Measurements from ENCODE around the gene PPP4R4.
"Not testable (repeated sequence)": the region's sequence is repeated elsewhere in the genome, so short reads cannot be mapped to it uniquely, and the experiment has no call there.

Gene PPP4R4

DNA sequence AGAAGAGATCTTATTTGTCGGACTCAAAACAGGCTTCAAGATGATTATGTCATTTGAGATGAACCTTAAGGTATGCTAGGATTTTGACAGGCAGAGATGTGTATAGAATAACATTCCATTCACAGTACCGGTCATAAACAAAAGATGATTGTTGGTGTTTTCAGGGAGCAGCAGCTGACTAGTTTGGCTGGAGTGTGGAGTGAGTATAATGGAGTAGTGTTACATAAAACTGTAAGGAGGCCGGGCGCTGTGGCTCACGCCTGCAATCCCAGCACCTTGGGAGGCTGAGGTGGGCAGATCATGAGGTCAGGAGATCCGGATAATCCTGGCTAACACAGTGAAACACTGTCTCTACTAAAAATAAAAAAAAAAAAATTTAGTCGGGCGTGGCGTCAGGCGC lies 95.0 kb downstream of the PPP4R4 start:
- no peak for DNase-seq (ENCODE audit: low read depth in 2 of 2)

DNA sequence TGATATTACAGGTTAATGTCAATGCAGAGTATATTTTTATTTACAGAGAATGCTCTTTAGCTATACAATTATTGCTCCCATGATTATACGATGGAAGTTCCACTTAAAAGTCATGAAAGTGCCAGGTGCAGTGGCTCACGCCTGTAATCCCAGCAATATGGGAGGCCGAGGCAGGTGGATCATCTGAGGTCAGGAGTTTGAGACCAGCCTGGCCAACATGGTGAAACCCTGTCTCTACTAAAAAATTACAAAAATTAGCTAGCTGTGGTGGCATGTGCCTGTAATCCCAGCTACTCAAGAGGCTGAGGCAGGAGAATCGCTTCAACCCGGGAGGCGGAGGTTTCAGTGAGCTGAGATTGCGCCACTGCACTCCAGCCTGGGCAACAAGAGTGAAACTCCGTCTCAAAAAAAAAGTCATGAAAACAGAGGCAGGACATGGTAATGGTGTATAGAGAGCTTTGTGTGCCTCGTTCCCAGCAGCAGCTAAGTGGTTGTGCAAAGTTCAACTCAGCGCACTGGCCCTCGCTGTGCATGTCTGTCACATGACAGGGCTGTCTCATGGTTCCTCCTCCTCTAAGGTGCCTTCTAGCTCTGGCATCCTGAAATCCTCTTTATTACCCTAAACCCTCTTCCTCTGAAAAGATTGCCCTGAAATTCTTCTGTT lies 102.9 kb downstream of the PPP4R4 start:
- DNase-seq (ENCODE audit: low read depth in 2 of 2): not testable (repeated sequence)

DNA sequence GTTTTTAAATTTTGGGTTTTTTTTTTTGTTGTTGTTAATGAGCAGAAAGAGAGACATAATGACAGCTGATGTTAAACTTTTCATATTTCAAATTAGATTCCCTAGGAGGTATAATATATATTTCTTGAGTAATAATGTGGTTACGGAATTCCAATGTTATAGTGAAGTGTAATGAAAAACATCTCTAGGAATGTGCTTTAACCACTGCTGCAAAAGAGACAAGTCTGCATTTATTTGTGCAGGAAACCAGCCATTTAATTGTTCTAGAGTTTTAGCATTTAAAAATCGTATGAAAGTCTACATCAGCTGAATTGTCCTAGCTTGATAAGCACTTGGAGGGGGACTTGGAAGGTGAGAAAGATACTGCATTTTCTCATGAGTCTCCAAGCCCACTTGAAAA lies 104.6 kb downstream of the PPP4R4 start:
- peak; percentile 51 for DNase-seq (ENCODE audit: low read depth in 2 of 2)

DNA sequence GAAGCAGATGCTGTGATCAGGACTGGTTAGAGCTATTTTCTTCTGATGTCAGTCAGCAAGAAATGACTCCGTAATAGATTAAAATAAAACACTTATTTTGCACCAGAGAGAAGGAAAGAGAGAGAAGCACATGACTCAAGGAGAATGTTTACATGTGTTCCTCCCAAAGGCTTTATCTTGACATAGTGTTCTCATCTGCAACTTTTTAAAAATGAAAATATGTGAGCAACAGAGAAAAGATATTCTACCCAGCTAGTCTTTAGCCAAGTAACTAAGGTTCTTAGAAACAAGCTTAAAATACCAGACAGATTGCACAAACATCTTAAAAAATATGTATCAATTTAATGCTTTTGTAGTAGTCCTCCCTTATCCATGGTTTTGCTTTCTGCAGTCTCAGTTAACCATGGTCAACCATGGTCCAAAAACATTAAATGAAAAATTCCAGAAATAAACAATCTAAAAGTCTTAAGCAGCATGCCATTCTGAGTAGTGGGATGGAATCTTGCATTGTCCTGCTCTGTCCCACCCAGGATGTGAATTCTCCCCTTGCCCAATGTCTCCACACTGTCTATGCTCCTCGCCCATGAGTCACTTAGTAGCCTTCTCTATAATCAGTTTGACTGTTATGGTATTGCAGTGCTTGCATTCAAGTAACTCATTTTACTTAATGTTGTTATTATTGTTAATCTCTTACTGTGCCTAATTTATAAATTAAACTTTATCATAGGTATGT lies 109.0 kb downstream of the PPP4R4 start:
- peak in 1 of 2 experiments; percentile 5 for DNase-seq (ENCODE audit: low read depth in 2 of 2)

DNA sequence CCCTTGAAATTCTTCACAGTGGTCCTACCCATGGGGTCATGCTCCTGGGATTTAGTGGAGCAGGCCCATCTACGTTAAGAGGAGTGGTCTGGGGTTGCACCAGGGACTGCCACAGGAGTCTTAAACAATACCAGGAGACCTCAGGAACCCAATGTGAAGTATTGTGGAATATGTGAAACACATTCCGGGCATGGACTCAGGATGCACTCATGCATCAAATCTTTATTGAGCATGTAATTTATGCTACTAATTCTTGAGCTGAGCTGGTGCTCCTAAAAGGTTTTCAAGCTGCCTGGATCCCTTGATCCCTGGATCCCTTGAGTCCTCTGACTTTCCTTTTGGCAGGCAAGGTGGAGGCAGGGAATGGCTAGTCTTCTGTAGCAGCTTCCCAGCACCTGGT lies 110.1 kb downstream of the PPP4R4 start:
- DNase-seq (ENCODE audit: low read depth in 2 of 2): no peak

DNA sequence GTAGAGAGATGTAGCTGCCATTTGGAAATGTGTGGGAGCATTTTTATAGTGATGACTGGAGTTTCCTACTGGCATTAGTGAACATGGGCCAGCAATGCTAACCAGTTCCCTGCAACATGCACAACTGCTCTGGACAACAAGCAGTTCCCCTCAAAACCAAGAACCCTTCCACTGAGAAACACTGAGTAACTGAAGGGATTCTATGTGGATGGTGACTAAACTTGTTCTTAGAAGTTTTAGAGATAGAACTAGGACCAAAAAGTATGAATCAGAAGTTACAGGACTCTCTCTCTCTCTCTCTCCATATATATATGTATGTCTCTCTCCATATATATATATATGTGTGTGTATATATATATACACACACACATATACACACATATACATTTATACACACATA lies 111.0 kb downstream of the PPP4R4 start:
- no peak for DNase-seq (ENCODE audit: low read depth in 2 of 2)

DNA sequence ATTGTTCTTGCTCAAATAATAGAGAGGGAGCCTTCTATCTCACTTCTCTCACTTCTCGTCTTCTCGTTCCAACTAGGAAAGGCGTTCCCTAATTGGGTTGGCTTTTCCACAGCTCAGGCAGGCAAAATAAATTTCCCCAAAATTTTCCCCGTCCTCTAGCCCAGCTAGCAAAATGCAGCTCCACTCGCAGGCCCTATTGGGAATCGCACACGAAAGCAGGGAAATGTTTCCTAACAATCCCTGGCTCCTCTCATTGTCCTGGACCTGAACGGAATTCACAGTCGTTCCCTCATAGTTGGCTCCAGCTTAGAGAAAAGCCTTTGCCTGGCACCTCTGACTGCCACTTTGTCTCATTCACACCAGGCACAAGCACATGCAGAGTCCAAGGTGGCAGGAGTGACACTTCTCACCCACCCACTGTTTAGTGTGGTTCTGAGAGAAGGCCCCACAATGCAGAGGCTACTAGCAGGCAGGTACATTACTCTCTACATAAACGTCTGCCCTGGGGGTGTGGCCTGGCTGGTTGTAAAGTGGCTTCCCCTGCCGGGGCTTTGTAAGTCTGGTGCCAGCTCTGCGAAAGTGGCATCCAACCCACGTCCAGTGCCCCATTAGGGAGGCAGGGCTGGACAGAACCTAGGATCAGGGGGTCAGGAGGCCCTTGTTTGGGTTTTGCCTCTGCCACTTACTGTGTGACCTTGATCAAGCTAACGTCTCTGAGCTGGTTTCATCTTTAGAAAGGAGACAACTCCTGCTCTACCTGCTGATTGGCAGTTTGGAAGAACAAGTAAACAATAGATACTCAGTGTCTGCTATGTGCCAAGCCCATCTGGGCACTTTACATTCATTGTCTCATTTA lies 114.7 kb downstream of the PPP4R4 start:
- no peak for DNase-seq (ENCODE audit: low read depth in 2 of 2)

DNA sequence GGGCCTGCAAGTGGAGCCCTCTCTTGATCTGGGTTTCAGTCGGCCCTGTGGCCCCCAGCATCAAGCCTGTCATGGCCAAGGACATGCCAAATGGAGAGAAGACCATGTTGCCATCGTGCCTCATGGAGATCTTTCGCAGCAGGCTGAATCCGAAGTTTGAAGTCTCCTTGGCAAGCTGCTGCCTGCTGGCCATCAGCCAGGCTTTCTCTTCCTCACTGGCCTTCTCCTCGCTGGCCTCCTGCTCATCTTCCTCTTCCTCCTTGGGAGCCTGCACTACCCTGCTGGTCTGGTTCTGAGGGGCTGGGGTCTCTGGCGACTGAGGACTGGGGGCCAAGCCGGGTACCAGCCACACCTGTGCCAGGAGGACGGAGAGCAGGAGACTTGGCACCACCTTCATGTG lies 116.1 kb downstream of the PPP4R4 start:
- DNase-seq (ENCODE audit: low read depth in 2 of 2): no peak

DNA sequence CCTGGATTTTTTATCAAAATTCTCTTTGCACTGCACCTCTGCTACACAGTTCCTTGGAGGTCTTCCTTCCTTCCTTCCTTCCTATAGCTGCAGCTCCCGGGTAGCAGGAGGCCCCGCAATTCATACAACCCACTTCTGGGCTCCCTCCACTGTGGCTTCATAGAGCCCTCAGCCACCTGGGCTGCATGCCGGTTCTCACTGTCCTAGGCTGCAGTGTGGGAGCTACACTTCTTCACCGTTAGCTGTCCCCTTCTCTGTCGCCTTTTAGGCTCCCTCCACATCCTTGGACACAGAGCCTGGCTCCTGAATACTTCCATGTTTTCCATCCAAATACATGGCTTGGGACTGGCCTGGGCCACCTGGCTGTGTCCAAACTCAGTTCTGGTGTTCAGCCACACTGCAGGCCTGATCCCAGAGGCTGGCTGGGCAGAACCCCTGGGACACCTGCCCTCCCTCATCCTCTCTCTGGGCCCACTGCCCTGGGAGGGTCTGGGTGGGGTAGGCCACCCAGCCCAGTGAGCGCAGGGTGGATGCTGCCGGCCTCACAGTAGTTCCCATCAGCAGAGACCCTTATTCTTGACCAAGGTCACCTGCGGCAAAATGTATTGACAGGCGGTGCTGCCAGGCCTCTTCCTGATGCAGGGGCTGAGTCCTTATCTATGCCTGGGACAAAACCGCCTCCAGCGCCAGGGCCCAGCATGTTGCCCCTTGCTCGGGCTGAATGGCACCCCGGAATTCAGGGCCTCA lies 117.2 kb downstream of the PPP4R4 start:
- no peak for DNase-seq (ENCODE audit: low read depth in 2 of 2)

DNA sequence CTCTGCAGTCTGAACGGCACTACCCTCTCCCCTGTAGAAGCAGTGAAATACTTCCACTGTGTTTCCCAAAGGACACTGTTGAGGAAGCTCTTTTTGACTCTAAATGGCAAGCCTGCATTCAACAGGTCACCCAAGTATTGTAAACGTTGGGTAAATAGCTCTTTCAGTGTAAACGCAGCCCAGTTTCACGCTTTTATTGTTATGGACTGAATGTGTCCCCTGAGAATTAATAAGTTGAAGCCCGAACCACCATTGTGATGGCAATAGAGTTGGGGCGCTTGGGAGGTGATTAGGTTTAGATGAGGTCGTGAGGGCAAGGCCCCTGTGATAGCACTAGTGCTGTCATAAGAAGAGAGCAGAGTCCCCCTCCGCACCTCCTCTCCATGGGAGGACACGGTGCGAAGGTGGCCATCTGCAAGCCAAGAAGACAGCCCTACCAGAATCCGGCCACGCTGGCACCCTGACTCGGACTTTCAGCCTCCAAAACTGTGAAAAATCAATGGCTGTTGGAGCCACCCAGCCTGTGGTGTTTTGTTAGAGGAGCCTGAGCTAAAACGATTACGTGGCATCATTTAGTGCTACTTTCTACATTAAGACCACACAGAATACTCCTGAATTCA lies 117.9 kb downstream of the PPP4R4 start:
- no peak for DNase-seq (ENCODE audit: low read depth in 2 of 2)

DNA sequence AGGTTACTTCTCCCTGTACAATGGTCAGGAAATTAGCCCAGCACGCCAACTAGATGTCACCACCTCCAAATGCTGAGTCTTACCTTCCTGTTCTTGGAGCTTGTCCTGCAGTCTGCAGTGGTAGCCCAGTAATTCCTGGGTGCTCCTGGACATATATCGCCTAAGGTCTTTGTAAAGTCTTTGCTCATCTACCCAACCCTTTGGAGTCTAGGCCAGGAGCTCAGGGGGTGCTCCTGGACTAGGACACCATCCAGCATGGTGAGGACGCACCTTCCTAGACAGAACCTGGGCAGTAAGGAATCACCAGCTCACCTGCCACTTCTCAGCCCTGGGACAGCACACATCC lies 118.4 kb downstream of the PPP4R4 start:
- no peak for DNase-seq (ENCODE audit: low read depth in 2 of 2)

DNA sequence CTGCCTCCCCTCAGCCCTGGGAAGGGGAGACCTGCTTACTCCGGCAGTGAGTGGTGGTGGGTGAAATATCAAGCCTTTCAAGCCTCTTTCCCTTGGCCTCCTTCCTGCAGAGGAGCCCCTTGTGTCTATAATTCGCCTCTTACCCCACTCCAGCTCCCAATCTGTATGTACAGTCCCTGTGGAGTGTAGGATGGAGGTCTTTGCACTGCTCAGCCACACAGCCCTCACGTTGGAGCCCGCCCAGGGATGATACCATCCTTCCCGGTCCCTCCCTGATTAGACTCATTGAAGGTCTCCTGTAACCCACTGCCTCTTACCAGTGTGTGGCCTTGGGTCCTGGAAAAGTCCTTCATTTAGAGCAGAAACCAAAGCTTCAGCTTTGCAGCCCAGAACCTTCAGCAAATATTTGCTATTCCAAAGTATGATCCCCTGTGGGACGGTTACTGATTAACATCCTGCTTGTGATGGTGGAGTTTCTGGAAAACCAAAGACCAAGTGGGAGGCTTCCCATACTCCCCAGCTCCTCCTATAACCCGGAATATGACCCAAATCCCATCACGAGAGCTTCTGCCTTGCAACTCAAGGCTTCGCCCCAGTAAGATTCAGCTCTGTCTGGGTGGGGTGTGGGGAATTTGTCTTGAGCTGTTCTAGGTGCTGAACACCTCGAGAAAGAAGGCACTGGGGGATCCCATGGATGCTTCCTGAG lies 118.9 kb downstream of the PPP4R4 start, which contains the start of gene SERPINA10:
SERPINA10 (minus strand) TSS at position 397 of the 706 bp plus-strand sequence. CDS start 2,675 bp downstream, outside the sequence.
- DNase-seq (ENCODE audit: low read depth in 2 of 2): no peak

DNA sequence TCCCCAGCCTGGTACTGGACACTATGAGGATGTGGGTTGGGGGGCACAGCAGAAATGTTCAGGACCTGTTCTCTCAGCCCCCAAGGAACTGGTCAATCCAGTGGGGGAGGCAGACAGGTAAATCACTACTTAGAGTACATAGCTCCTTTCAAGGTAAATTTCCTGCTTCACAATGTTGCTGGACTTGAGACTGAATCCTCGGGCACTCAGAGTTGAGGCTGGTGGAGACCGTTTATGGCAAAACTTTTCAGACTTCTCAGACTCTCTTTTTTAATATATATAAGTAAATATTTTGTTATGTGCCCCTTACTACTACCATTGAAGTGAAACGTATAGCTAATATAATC lies 119.4 kb downstream of the PPP4R4 start:
- no peak for DNase-seq (ENCODE audit: low read depth in 2 of 2)

DNA sequence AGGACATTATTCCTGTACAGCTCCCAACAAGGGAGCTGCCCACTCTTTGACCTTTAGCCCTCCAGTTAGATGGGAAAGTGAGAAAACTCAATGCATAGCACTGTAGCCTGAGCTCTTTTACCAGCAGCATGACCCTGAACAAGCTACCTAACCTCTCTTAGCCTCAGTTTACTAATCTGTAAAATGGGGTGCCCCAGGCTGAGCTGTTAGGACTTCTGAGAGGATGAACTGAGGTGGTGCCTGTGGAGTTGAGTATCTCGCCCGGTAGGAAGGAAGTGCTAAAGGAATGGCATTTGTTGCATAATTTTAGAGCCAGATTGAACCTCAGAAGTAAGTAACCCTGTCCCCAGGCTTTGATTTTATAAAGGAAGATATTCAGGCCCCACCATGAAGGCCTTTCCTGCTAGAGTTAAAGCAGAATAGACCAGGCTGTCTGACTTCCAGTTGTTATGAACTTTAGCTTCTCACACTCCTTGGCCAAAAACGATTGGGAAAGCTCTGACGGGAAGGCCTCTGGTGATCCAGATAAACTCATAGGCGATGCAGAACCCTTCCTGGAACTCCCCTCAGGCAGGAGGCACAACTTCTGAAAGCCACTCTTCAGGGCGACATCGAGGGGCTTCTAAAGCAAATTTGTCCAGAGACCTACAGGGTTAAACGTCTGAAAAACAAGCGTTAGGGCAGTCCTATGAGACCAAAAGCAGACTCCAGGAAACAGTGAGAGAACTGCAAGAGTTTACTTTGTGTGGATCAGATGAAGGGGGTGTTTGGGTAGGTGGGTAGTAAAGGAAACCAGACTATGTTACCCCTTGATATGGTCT lies 121.4 kb downstream of the PPP4R4 start:
- no peak for DNase-seq (ENCODE audit: low read depth in 2 of 2)

DNA sequence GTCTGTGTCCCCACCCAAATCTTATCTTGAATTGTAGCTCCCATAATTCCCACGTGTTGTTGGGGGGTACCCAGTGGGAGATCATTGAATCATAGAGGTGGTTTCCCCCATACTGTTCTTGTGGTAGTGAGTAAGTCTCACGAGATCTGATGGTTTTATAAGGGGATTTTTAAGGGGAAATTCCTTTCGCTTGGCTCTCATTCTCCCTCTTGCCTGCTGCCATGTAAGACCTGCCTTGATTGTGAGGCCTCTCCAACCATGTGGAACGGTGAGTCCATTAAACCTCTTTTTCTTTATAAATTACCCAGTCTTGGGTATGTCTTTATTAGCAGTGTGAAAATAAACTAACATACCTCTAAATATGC lies 122.0 kb downstream of the PPP4R4 start:
- DNase-seq (ENCODE audit: low read depth in 2 of 2): not testable (repeated sequence)

DNA sequence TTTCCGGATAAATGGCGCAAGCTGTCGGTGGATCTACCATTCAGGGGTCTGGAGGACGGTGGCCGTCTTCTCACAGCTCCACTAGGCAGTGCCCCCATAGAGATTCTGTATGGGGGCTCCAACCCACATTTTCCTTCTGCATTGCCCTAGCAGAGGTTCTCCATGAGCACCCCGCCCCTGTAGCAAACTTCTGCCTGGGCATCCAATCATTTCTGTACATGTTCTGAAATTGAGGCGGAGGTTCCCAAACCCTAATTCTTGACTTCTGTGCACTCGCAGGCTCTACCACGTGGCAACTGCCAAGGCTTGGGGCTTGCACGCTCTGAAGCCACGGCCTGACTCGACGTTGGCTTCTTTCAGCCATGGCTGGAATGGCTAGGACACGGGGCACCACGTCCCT lies 124.0 kb downstream of the PPP4R4 start:
- DNase-seq (ENCODE audit: low read depth in 2 of 2): no peak

DNA sequence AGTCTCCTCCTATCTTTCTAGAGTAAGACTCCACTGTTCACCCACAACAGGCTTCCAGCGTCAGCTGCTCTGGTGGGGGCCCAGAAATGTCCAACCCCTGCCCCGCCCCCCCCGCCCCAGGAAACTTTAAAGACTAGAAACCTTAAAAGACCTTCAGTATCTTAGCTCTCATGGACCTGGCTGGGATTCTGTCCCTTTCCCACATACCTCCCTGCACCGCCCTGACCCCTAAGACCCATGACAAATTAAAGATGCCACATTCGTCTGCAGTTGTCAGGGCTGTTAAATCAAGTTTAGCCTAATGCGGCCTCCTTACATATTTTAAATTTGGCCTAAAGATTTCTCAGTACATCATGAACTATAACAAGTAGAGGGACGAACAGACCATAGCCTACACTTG lies 129.0 kb downstream of the PPP4R4 start:
- no peak for DNase-seq (ENCODE audit: low read depth in 2 of 2)

DNA sequence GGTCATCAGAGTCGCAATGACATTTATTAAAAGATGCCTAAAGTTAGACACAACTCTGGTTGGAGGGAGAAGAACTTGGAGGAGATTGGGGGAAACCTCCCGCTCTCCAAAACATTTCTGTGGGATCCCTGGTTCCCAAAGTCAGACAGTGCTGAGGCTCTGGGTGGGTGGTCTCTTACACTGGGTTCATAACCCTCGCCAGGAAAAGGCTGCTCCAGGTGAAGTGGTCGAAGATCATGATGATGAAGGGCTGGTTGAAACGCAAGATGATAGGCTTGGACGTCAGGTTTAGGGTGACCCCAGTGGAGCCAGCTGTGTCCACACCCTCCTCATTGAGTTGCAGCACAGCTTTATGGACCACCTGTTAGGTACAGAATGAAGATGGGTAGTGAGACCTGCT lies 130.1 kb downstream of the PPP4R4 start:
- DNase-seq (ENCODE audit: low read depth in 2 of 2): no peak

DNA sequence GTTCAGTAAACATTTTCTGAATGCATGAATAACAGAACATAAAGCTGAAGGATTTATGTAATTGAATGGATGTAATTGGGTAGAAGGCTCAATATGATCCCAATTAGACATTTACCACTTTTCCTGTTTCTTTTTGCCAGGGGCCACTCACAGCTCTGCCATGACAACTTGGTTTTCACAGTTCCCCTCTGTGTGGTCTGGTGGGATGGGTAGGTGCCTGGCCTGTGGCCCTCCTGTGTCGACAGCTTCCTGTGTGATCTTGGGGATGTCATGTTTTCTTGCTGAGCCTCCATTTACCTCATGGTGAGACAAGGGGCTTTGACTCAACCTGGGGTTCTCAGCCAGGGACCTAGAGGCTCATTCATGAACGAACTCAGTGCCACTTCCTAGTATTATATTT lies 131.5 kb downstream of the PPP4R4 start:
- DNase-seq (ENCODE audit: low read depth in 2 of 2): no peak

Data from fibroblast of skin of left quadriceps (primary cell).